HepG2 (cell line): ENCODE results near the gene AKAP7.

Source experiments
- CTCF ChIP-seq: sonication (generic); formaldehyde crosslinking; IDR thresholded peaks from 2 replicates; pipeline ENCODE4 v1.5.0; 2020; ENCODE audit warnings: mild to moderate bottlenecking, missing genetic modification reagents, moderate library complexity
- FOXA3 ChIP-seq: IDR thresholded peaks from 2 replicates; pipeline ENCODE4 v1.6.1; 2016; ENCODE audit warnings: missing genetic modification reagents, missing compliant biosample characterization
- KDM5A ChIP-seq: fragments of 200-600 bp; sonication (generic); IDR thresholded peaks from 2 replicates; pipeline ENCODE4 v1.7.0; 2018; ENCODE audit warnings: antibody characterized with exemption, mild to moderate bottlenecking, low read length, borderline replicate concordance
- KLF16 ChIP-seq, 2 experiments: sonication (generic) in 1 of 2; formaldehyde crosslinking in 1 of 2; IDR thresholded peaks; 2 replicates each; pipeline versions ENCODE4 v1.6.1 to v1.8.0; 2016 to 2023; ENCODE audit warnings: missing genetic modification reagents in 2 of 2, missing compliant biosample characterization in 1 of 2
- PHF21A ChIP-seq: sonication (generic); formaldehyde crosslinking; IDR thresholded peaks from 2 replicates; pipeline ENCODE4 v1.5.0; 2020; ENCODE audit warnings: mild to moderate bottlenecking, missing genetic modification reagents
- POLR2A ChIP-seq, 2 experiments: IDR thresholded peaks; 2 replicates each; pipeline ENCODE4 v1.6.1; 2011; ENCODE audit warnings: low read depth in 2 of 2, low read length in 2 of 2, mild to moderate bottlenecking in 1 of 2, moderate library complexity in 1 of 2; ENCODE audit not compliant: insufficient read depth in 1 of 2
- YY1 ChIP-seq: IDR thresholded peaks from 2 replicates; pipeline ENCODE4 v1.6.1; 2011; ENCODE audit warnings: low read length, low read depth, moderate library complexity, mild to moderate bottlenecking; ENCODE audit not compliant: insufficient read depth, insufficient replicate concordance
- ZBTB1 ChIP-seq: sonication (generic); formaldehyde crosslinking; IDR thresholded peaks from 2 replicates; pipeline ENCODE4 v1.4.0; 2020; ENCODE audit warnings: missing genetic modification reagents, borderline replicate concordance

DNA sequence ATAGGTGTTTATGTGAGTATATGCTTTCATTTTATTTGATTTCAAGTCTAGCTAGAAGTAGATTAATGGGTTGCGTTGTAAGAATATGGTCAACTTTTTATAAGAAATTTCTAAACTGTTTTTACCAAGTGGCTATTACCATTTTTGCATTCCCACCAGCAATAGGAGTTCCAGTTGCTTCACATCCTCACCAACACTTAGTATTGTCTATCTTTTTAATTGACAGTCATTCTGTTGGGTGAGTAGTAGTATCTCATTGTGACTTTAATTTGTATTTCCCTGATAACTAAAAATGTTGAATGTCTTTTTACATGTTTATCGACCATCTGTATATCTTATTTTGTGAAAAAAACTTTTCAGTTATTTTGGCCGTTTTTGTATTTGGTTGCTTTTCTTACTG lies 135.3 kb downstream of the AKAP7 start:
- TF ChIP-seq PHF21A (CRISPR knock-in tag) (no peak), KDM5A (no peak), POLR2A (IDR thresholded peaks at IDR 0.05; ENCODE audit: insufficient read depth in 1 of 2, low read depth in 2 of 2, low read length in 2 of 2) (no peak), FOXA3 (no peak), YY1 (no peak), KLF16 (CRISPR knock-in tag; IDR thresholded peaks at IDR 0.05) (no peak), ZBTB1 (CRISPR knock-in tag) (no peak), CTCF (CRISPR knock-in tag) (no peak)
